HepG2 (cell line): ENCODE measurements around the gene MUC4. TPM values are rescaled to one million over a fixed set of nuclear protein-coding genes. Genes with fewer than 3 reads are reported as not detected.
A peak's percentile ranks its signal among the peaks of the same experiment; 100 is the strongest.

Source experiments
- ATAC-seq: fragments of 200-7000 bp; cut with Tn5 transposase; 3 replicates; pipeline ENCODE4 v1.9.1; 2020; ENCODE audit warnings: mild to moderate bottlenecking, moderate library complexity
- BruUV-seq: library from RNA; stranded (reverse); fragments of 400-500 nt; replicated peaks from 2 replicates; lab custom pipeline; 2021; lab: Mats Ljungman, UMichigan
- CTCF ChIA-PET: fragments of 300-600 bp; formaldehyde crosslinking; extraction: SDS; loops from one replicate; lab custom pipeline; 2021; ENCODE audit warnings: low total read pairs, inconsistent platforms, low intra/inter-chr PET ratio; lab: Yijun Ruan, JAX
- POLR2A ChIA-PET: fragments of 350-600 bp; sonication (Branson Sonifier 250); formaldehyde crosslinking; loops from one replicate; lab custom pipeline; 2020; ENCODE audit warnings: antibody characterized with exemption, inconsistent platforms; lab: Yijun Ruan, JAX
- DNase-seq: peaks from one replicate; pipeline ENCODE4 v3.0.0-alpha.2; 2015; ENCODE audit warnings: low spot score
- FAIRE-seq: peaks from 3 replicates; lab custom pipeline; 2011; peaks lifted over from hg19 to GRCh38; lab: Jason Lieb, UNC
- H2AFZ ChIP-seq: one replicate; pipeline ENCODE4 v1.6.1; 2011; ENCODE audit warnings: low read length, inconsistent platforms
- H3K27ac ChIP-seq: fragments of 300-600 bp; 3 replicates; pipeline ENCODE4 v1.8.0; 2011; ENCODE audit warnings: mixed run types, mild to moderate bottlenecking, mixed read lengths, low read length, inconsistent platforms; ENCODE audit not compliant: insufficient read depth; ENCODE audit errors: extremely low read length
- H3K27me3 ChIP-seq, 2 experiments: fragments of 200-600 bp in 1 of 2; 2 replicates in 1 of 2; 3 replicates in 1 of 2; pipeline versions ENCODE4 v1.6.0 to v1.8.0; 2011; ENCODE audit warnings: low read length in 2 of 2, mild to moderate bottlenecking in 2 of 2, moderate library complexity in 2 of 2, inconsistent platforms in 1 of 2; ENCODE audit not compliant: insufficient read depth in 2 of 2, control insufficient read depth in 1 of 2
- H3K36me3 ChIP-seq, 2 experiments: fragments of 200-600 bp in 1 of 2; replicated peaks in 1 of 2; 2 replicates in 1 of 2; 3 replicates in 1 of 2; pipeline versions ENCODE4 v1.5.1 to v1.8.0; 2011; ENCODE audit warnings: low read length in 2 of 2, inconsistent platforms in 1 of 2; ENCODE audit not compliant: insufficient read depth in 2 of 2, control insufficient read depth in 1 of 2
- H3K4me1 ChIP-seq: 2 replicates; pipeline ENCODE4 v1.5.1; 2012; ENCODE audit warnings: low read length, inconsistent platforms; ENCODE audit not compliant: insufficient read depth
- H3K4me2 ChIP-seq: 2 replicates; pipeline ENCODE4 v1.6.0; 2011; ENCODE audit warnings: low read depth, low read length, inconsistent platforms
- H3K4me3 ChIP-seq, 3 experiments: fragments of 200-600 bp in 1 of 3; sonication (generic), shearing (Covaris generic) in 1 of 3; replicated peaks in 1 of 3; 2 replicates each; pipeline ENCODE4 v1.5.1; 2011 to 2016; ENCODE audit warnings: low read length in 3 of 3, inconsistent platforms in 2 of 3, low read depth in 2 of 3, mild to moderate bottlenecking in 2 of 3, control low read depth in 1 of 3, mixed read lengths in 1 of 3; ENCODE audit not compliant: insufficient read depth in 1 of 3
- H3K79me2 ChIP-seq: one replicate; pipeline ENCODE4 v1.6.1; 2011; ENCODE audit warnings: low read length, inconsistent platforms; ENCODE audit not compliant: insufficient read depth
- H3K9ac ChIP-seq: 2 replicates; pipeline ENCODE4 v1.6.0; 2011; ENCODE audit warnings: mild to moderate bottlenecking, low read depth, low read length, inconsistent platforms; ENCODE audit not compliant: insufficient read depth
- H3K9me3 ChIP-seq: 2 replicates; pipeline ENCODE4 v1.5.1; 2012; ENCODE audit warnings: mild to moderate bottlenecking, low read length
- H4K20me1 ChIP-seq: 2 replicates; pipeline ENCODE4 v1.6.0; 2011; ENCODE audit warnings: inconsistent platforms, mild to moderate bottlenecking, low read length, moderate library complexity; ENCODE audit not compliant: insufficient read depth
- FOXA1 ChIP-seq, 2 experiments: fragments of 450-650 bp in 1 of 2; sonication (generic) in 1 of 2; formaldehyde crosslinking in 1 of 2; IDR thresholded peaks; 2 replicates each; pipeline versions ENCODE4 v1.4.0 to v1.6.1; 2016 to 2020; ENCODE audit warnings: missing genetic modification reagents in 1 of 2
- FOXM1 ChIP-seq: sonication (generic); formaldehyde crosslinking; IDR thresholded peaks from 2 replicates; pipeline ENCODE4 v1.5.0; 2020; ENCODE audit warnings: missing genetic modification reagents
- GABPA ChIP-seq, 2 experiments: IDR thresholded peaks; 2 replicates each; pipeline ENCODE4 v1.6.1; 2011 to 2016; ENCODE audit warnings: low read depth in 2 of 2, low read length in 1 of 2, missing biosample characterization in 1 of 2, missing genetic modification characterization in 1 of 2
- GLI4 ChIP-seq: sonication (generic); formaldehyde crosslinking; IDR thresholded peaks from 2 replicates; pipeline ENCODE4 v1.5.1; 2020; ENCODE audit warnings: missing genetic modification reagents, mild to moderate bottlenecking, moderate library complexity, borderline replicate concordance
- HNRNPH1 ChIP-seq: fragments of 200-400 bp; formaldehyde crosslinking; optimal IDR thresholded peaks from 2 replicates; pipeline ENCODE3; 2017; ENCODE audit warnings: mild to moderate bottlenecking, low read depth, low read length
- IRX3 ChIP-seq: sonication (generic); formaldehyde crosslinking; IDR thresholded peaks from 2 replicates; pipeline ENCODE4 v1.8.1; 2023; ENCODE audit warnings: mild to moderate bottlenecking, low read depth, missing genetic modification reagents, borderline replicate concordance
- MBNL3 ChIP-seq: fragments of 250-450 bp; sonication (Bioruptor Pico); conservative IDR thresholded peaks from 2 replicates; pipeline ENCODE4 v1.8.0; 2022; ENCODE audit warnings: mild to moderate bottlenecking, inconsistent platforms
- MED8 ChIP-seq: sonication (generic); formaldehyde crosslinking; IDR thresholded peaks from 2 replicates; pipeline ENCODE4 v1.8.1; 2023; ENCODE audit warnings: mild to moderate bottlenecking, missing genetic modification reagents; ENCODE audit not compliant: insufficient replicate concordance
- RAD21 ChIP-seq: fragments of 450-650 bp; formaldehyde crosslinking; IDR thresholded peaks from 2 replicates; pipeline ENCODE4 v1.5.0; 2020; ENCODE audit warnings: mild to moderate bottlenecking
- SMC3 ChIP-seq: IDR thresholded peaks from 2 replicates; pipeline ENCODE4 v1.6.1; 2011; ENCODE audit warnings: low read length, improper control_type of control experiment
- SNAI1 ChIP-seq: sonication (generic); formaldehyde crosslinking; IDR thresholded peaks from 2 replicates; pipeline ENCODE4 v1.5.0; 2020; ENCODE audit warnings: mild to moderate bottlenecking, missing genetic modification reagents, borderline replicate concordance
- STAG1 ChIP-seq: sonication (generic); formaldehyde crosslinking; IDR thresholded peaks from 2 replicates; pipeline ENCODE4 v1.4.0; 2020; ENCODE audit warnings: missing genetic modification reagents
- ZNF205 ChIP-seq: IDR thresholded peaks from 2 replicates; pipeline ENCODE4 v1.6.1; 2018; ENCODE audit warnings: missing biosample characterization, missing genetic modification reagents
- WGBS: methylation state at CpG from one replicate; pipeline ENCODE4 v1.1.6; 2017; ENCODE audit warnings: low lambda C conversion rate; 5-methylcytosine and 5-hydroxymethylcytosine counted together
- in situ Hi-C: cut with HindIII; loops from 2 replicates; pipeline ENCODE4 v1.10.0; 2017; ENCODE audit warnings: low pct_unique_long_range_greater_than_20kb; ENCODE audit not compliant: extremely low pct_ligation_motif_present
- intact Hi-C: fragments of 100-400 bp; cut with micrococcal nuclease; formaldehyde crosslinking; loops from one replicate; pipeline ENCODE4 v1.10.0; 2022; ENCODE audit not compliant: unreplicated experiment
- polyA plus RNA-seq, 8 experiments: library from polyadenylated mRNA; depleted of rRNA in 3 of 8; stranded (reverse) in 7 of 8; unstranded in 1 of 8; fragments of >200 nt; fragmentation: Illumina TruSeq in 4 of 8; extraction: Trizol in 4 of 8; gene quantifications; 2 replicates each; pipeline versions ENCODE4 v1.2.1 to v1.2.3, GENCODE V29; 2011 to 2016; ENCODE audit warnings: low read depth in 4 of 8, missing spikeins in 1 of 8, mixed read lengths in 1 of 8; ENCODE audit not compliant: insufficient read depth in 1 of 8
- total RNA-seq, 5 experiments: library from RNA; depleted of rRNA; stranded (reverse); fragments of >200 nt; fragmentation: Illumina TruSeq; extraction: Trizol; gene quantifications; 2 replicates each; pipeline ENCODE4 v1.2.3, GENCODE V29; 2016; ENCODE audit warnings: low read depth in 1 of 5
- TF ChIP-seq, protein P1 (sequence below): sonication (generic); formaldehyde crosslinking; IDR thresholded peaks from 2 replicates; pipeline ENCODE4 v1.8.0; 2022; ENCODE audit warnings: mild to moderate bottlenecking, missing genetic modification reagents, borderline replicate concordance
- TF ChIP-seq, protein P2 (sequence below): IDR thresholded peaks from 2 replicates; pipeline ENCODE4 v1.6.1; 2016; ENCODE audit warnings: low read depth, borderline replicate concordance
- TF ChIP-seq, protein P3 (sequence below): sonication (generic); formaldehyde crosslinking; IDR thresholded peaks from 2 replicates; pipeline ENCODE4 v1.5.0; 2020; ENCODE audit warnings: mild to moderate bottlenecking, missing genetic modification reagents, moderate library complexity
- TF ChIP-seq, protein P4 (sequence below): sonication (generic); formaldehyde crosslinking; conservative IDR thresholded peaks from 2 replicates; pipeline ENCODE4 v1.4.0; 2020; ENCODE audit warnings: mild to moderate bottlenecking, missing genetic modification reagents, moderate library complexity

MUC4 gene
- total and polyA plus RNA-seq, 2 of the 13 experiments (the other 11 are each of a cell fraction or from before 2014, with no cell fraction given) = not detected

DNA sequence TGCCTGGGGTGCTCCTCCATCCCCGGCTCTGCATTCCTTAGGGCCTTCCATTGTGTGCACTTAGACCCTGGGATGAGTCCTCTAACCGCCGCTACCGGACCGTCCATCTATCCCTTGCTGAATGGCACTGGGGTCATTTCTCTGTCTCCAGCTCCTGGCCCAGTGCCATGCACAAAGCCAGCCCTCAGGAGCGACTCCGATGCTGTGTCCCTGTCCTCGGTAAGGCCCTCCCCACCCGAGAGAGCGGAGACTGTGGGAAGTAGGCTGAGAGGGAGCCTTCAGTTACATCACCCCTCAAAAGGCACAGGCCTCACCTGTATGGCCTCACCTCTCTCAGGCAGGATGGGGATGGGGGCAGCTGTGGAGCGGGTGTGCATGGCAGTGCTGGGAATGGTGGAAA, 33.8 kb downstream of the MUC4 start (continued):
- TF ChIP-seq, protein P1, sequence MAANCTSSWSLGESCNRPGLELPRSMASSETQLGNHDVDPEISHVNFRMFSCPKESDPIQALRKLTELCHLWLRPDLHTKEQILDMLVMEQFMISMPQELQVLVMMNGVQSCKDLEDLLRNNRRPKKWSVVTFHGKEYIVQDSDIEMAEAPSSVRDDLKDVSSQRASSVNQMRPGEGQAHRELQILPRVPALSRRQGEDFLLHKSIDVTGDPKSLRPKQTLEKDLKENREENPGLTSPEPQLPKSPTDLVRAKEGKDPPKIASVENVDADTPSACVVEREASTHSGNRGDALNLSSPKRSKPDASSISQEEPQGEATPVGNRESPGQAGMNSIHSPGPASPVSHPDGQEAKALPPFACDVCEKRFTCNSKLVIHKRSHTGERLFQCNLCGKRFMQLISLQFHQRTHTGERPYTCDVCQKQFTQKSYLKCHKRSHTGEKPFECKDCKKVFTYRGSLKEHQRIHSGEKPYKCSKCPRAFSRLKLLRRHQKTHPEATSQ = no peak
- TF ChIP-seq HNRNPH1 = no peak

DNA sequence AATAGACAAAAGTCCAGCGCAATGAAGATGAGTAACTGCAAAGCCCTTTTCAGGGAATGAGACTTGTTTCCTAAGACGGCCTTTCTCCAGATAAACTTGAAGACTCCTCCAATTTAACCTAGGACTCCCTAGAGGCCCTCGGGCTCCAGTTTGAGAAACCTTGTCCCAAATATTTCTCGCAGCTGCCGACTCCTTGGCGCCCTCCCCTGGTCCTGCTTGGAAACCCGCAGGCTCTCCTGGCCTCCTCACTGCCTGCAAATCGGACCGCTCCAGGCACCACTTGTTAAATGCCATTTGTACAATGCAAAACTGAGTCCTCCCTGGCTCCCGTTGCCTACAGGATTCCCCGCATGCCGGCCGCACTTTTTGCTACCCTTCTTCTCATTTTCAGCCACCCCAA, 36.8 kb downstream of the MUC4 start:
- Histone ChIP-seq H3K79me2 (no peaks in the 10 kb centered on the region), H3K4me2 (no peak overlapping the region), H4K20me1 (no peaks in the 10 kb centered on the region), H2AFZ (no peak overlapping the region), H3K36me3 (no peaks in the 10 kb centered on the region), H3K4me1 (no peaks in the 10 kb centered on the region), H3K9ac (no peak overlapping the region), H3K9me3 (no peaks in the 10 kb centered on the region), H3K27ac (no peak overlapping the region), H3K4me3 (no peak overlapping the region), H3K27me3 (peaks cover 1 to 15% of the 10 kb centered on the region in 2 experiments; a peak in 3 of 5 replicates)
- POLR2A ChIA-PET = no interaction called here
- DNase-seq (peak; percentile 16), ATAC-seq (peak; percentile 86), FAIRE-seq (no peak)
- no TSS peak for BruUV-seq
- intact Hi-C loops = no loop called here
- CTCF ChIA-PET = interaction anchor here (1.2 to 1.3 kb wide), 2 partner anchors 76 to 121 kb away, joined by 3 to 5 read pairs; no protein-coding TSS in a partner anchor
- in situ Hi-C loops = no loop called here
- WGBS = 13% methylated on average over 10 of the region's 13 CpGs
- TF ChIP-seq FOXA1 (IDR thresholded peaks at IDR 0.05) (no peak), FOXA1 (CRISPR knock-in tag; IDR thresholded peaks at IDR 0.05) (no peak), FOXM1 (CRISPR knock-in tag) (no peak), ZNF205 (CRISPR knock-in tag) (no peak), SMC3 (peak; percentile 39; the same call in 1 of the 2 replicates), RAD21 (CRISPR knock-in tag) (peak; percentile 58), MBNL3 (CRISPR knock-in tag) (no peak), MED8 (CRISPR knock-in tag) (no peak), SNAI1 (CRISPR knock-in tag) (no peak), STAG1 (CRISPR knock-in tag) (peak; percentile 65), GABPA (IDR thresholded peaks at IDR 0.05; ENCODE audit: low read depth, low read length) (no peak), GABPA (CRISPR knock-in tag; IDR thresholded peaks at IDR 0.05; ENCODE audit: low read depth) (no peak), GLI4 (CRISPR knock-in tag) (no peak), IRX3 (CRISPR knock-in tag) (no peak)
- TF ChIP-seq, protein P2, sequence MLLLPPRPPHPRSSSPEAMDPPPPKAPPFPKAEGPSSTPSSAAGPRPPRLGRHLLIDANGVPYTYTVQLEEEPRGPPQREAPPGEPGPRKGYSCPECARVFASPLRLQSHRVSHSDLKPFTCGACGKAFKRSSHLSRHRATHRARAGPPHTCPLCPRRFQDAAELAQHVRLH (CRISPR knock-in tag) = no peak
- TF ChIP-seq, protein P3, sequence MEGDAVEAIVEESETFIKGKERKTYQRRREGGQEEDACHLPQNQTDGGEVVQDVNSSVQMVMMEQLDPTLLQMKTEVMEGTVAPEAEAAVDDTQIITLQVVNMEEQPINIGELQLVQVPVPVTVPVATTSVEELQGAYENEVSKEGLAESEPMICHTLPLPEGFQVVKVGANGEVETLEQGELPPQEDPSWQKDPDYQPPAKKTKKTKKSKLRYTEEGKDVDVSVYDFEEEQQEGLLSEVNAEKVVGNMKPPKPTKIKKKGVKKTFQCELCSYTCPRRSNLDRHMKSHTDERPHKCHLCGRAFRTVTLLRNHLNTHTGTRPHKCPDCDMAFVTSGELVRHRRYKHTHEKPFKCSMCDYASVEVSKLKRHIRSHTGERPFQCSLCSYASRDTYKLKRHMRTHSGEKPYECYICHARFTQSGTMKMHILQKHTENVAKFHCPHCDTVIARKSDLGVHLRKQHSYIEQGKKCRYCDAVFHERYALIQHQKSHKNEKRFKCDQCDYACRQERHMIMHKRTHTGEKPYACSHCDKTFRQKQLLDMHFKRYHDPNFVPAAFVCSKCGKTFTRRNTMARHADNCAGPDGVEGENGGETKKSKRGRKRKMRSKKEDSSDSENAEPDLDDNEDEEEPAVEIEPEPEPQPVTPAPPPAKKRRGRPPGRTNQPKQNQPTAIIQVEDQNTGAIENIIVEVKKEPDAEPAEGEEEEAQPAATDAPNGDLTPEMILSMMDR (CRISPR knock-in tag) = peak; percentile 73
- TF ChIP-seq, protein P4, sequence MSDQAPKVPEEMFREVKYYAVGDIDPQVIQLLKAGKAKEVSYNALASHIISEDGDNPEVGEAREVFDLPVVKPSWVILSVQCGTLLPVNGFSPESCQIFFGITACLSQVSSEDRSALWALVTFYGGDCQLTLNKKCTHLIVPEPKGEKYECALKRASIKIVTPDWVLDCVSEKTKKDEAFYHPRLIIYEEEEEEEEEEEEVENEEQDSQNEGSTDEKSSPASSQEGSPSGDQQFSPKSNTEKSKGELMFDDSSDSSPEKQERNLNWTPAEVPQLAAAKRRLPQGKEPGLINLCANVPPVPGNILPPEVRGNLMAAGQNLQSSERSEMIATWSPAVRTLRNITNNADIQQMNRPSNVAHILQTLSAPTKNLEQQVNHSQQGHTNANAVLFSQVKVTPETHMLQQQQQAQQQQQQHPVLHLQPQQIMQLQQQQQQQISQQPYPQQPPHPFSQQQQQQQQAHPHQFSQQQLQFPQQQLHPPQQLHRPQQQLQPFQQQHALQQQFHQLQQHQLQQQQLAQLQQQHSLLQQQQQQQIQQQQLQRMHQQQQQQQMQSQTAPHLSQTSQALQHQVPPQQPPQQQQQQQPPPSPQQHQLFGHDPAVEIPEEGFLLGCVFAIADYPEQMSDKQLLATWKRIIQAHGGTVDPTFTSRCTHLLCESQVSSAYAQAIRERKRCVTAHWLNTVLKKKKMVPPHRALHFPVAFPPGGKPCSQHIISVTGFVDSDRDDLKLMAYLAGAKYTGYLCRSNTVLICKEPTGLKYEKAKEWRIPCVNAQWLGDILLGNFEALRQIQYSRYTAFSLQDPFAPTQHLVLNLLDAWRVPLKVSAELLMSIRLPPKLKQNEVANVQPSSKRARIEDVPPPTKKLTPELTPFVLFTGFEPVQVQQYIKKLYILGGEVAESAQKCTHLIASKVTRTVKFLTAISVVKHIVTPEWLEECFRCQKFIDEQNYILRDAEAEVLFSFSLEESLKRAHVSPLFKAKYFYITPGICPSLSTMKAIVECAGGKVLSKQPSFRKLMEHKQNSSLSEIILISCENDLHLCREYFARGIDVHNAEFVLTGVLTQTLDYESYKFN = no peak
